ENCODE measurements around the gene LIPA. TPM values are rescaled to one million over a fixed set of nuclear protein-coding genes. Genes with fewer than 3 reads are reported as not detected.

LIPA gene
- total RNA-seq, 2 donors from 2014 or later, result 19.8 to 30.4 TPM

DNA sequence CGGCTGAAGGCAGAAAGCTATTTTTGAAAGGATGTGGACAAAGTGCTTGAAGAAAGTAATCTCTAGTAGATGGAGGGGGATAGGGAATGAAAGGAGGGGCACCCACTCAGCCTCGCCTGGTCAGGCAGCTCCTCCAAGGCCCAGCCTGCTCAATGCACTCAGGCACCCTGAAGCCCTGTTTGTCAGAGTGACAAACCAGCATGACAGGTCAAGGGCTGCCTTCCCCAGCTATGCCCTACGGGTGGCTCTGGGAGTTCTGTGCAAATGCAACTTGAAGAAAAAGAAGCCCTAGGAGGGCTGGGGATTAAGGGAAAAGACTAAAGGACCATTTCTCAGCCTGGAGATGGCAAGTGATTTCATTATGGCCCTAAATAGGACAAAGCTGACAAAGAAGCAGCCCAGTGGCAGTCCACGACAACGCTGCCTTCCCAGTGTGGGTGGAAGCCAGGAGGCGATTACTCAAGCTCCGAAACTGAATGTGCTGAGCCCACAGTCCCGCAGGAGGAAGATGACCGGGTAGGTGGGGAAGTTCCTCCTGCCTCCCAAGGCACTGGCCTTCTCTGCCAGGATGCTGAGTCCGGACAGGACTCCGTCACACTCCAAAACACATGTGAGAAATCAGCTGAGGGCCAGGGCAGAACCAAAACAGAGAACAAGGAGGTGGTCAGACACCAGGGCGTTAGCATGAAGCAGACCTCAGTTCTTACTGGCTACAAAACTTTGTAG, 16.3 kb downstream of the LIPA start:
- peaks cover 0 to 5% of the 10 kb centered on the region in 2 donors for H3K36me3 ChIP-seq (replicated peaks in 1 of 2; ENCODE audit: insufficient read depth in 1 of 2, low read depth in 2 of 2)
- no peak for TF ChIP-seq POLR2A (IDR thresholded peaks at IDR 0.05)
- TF ChIP-seq, protein P1, sequence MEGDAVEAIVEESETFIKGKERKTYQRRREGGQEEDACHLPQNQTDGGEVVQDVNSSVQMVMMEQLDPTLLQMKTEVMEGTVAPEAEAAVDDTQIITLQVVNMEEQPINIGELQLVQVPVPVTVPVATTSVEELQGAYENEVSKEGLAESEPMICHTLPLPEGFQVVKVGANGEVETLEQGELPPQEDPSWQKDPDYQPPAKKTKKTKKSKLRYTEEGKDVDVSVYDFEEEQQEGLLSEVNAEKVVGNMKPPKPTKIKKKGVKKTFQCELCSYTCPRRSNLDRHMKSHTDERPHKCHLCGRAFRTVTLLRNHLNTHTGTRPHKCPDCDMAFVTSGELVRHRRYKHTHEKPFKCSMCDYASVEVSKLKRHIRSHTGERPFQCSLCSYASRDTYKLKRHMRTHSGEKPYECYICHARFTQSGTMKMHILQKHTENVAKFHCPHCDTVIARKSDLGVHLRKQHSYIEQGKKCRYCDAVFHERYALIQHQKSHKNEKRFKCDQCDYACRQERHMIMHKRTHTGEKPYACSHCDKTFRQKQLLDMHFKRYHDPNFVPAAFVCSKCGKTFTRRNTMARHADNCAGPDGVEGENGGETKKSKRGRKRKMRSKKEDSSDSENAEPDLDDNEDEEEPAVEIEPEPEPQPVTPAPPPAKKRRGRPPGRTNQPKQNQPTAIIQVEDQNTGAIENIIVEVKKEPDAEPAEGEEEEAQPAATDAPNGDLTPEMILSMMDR (IDR thresholded peaks at IDR 0.05), result no peak
- DNase-seq, result peak in 3 of 4 donors; percentile 24 to 77 (median 28)
- WGBS, 2 donors, result 78 to 90% methylated on average over 12 of the region's 12 CpGs
- H3K4me1 ChIP-seq, result no peaks in the 10 kb centered on the region
- no peaks in the 10 kb centered on the region for H3K9me3 ChIP-seq
- no peak overlapping the region for H3K4me3 ChIP-seq
- no peak for ATAC-seq
- no peaks in the 10 kb centered on the region for H3K27me3 ChIP-seq
- no peak overlapping the region for H3K27ac ChIP-seq
- intact Hi-C loops (cut with DNase I), result no loop called here

DNA sequence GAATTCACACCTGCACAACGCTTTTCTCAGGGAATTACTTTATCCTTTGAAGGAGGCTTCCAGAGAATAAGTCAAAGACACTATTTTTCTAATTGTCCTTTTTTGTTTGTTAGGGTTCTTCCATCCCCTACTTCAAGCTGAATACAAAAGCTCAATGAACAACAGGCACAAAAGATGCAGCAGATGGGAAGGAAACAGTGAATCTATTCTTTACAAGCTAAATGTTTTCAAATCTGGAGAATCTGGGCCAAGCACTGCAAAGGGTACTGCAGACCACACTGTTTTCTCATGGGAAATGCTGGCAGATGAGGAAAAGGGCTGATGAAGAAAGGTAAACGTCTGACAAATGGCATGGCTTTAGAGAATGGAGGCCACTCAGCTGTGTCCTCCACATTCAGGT, 18.5 kb downstream of the LIPA start:
- intact Hi-C loops (cut with DNase I), result no loop called here
- no peaks in the 10 kb centered on the region for H3K9me3 ChIP-seq
- H3K27ac ChIP-seq, result no peak overlapping the region
- H3K36me3 ChIP-seq (replicated peaks in 1 of 2; ENCODE audit: insufficient read depth in 1 of 2, low read depth in 2 of 2), result peaks cover 0 to 2% of the 10 kb centered on the region in 2 donors
- H3K27me3 ChIP-seq, result no peaks in the 10 kb centered on the region
- TF ChIP-seq, protein P1 (IDR thresholded peaks at IDR 0.05), result no peak
- no peak for TF ChIP-seq POLR2A (IDR thresholded peaks at IDR 0.05)
- WGBS, 2 donors, result 64 to 75% methylated on average over 2 of the region's 2 CpGs
- ATAC-seq (no peak), DNase-seq (no peak)
- H3K4me1 ChIP-seq, result no peaks in the 10 kb centered on the region
- H3K4me3 ChIP-seq, result no peak overlapping the region

DNA sequence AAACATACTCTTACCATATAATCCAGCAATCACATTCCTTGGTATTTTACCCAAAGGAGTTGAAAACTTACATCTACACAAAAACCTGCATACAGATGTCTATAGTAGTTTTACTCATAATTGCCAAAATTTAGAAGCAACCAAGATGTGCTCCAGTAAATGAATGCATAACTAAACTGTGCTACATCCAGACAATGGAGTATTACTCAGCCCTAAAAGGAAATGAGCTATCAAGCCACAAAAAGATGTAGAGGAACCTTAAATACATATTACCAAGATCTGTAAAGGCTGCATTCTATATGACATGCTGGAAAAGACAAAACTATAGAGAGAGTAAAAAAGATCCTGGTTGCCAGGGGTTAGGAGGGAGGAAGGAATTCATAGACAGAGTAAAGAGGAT, 22.6 kb downstream of the LIPA start:
- ATAC-seq (no peak), DNase-seq (no peak)
- no peaks in the 10 kb centered on the region for H3K36me3 ChIP-seq (replicated peaks in 1 of 2; ENCODE audit: insufficient read depth in 1 of 2, low read depth in 2 of 2)
- no peak for TF ChIP-seq POLR2A (IDR thresholded peaks at IDR 0.05)
- TF ChIP-seq, protein P1 (IDR thresholded peaks at IDR 0.05), result no peak
- no peaks in the 10 kb centered on the region for H3K27me3 ChIP-seq
- no peaks in the 10 kb centered on the region for H3K4me1 ChIP-seq
- intact Hi-C loops (cut with DNase I), result no loop called here
- H3K9me3 ChIP-seq, result no peaks in the 10 kb centered on the region
- no peak overlapping the region for H3K4me3 ChIP-seq
- H3K27ac ChIP-seq, result no peak overlapping the region

DNA sequence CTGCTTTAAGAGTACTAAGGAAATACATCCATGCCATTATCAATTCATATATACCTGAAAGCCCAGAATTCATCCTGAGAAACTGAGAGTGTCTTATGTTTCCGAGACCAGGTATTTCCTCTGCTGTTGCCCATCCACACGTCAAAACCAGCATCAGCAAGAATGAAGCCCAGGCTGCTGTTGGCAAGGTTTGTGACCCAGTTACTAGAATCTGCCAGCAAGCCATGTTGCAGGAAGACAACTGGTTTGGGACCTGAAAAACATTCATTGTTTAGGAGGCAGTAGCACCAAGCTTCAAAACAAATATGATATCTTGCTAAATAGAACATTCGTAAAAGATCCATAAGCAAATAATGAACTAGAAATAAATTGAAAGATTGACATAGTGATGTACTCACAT, 23.4 kb downstream of the LIPA start:
- Histone ChIP-seq H3K9me3 (no peaks in the 10 kb centered on the region), H3K27me3 (no peaks in the 10 kb centered on the region), H3K4me1 (no peaks in the 10 kb centered on the region), H3K4me3 (no peak overlapping the region), H3K36me3 (replicated peaks in 1 of 2; ENCODE audit: insufficient read depth in 1 of 2, low read depth in 2 of 2) (no peaks in the 10 kb centered on the region), H3K27ac (no peak overlapping the region)
- intact Hi-C loops (cut with DNase I), result no loop called here
- DNase-seq (no peak), ATAC-seq (no peak)
- 93% methylated on average over 3 of the region's 3 CpGs for WGBS, 2 donors
- TF ChIP-seq POLR2A (IDR thresholded peaks at IDR 0.05), result no peak
- TF ChIP-seq, protein P1 (IDR thresholded peaks at IDR 0.05), result no peak

DNA sequence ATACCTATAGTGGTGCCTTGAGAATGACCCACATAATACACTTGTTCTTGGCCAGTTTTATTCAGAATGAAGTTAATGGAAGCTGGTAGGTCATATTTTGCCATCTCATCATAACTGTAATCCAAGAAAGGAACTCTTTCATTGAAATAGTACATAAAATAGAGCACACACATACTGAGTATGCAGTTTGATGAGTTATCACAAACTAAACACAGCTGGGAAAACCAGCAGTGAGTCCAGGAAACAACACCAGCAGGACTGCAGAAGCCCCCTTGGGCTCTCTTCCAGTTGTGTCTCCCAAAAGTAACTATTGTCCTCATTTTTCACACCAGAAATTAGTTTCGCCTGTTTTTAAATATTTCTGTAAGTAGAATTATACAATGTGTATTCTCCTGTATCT, 24.7 kb downstream of the LIPA start:
- Histone ChIP-seq H3K4me3 (no peak overlapping the region), H3K9me3 (no peaks in the 10 kb centered on the region), H3K27me3 (no peaks in the 10 kb centered on the region), H3K4me1 (no peaks in the 10 kb centered on the region), H3K27ac (no peak overlapping the region), H3K36me3 (replicated peaks in 1 of 2; ENCODE audit: insufficient read depth in 1 of 2, low read depth in 2 of 2) (no peaks in the 10 kb centered on the region)
- intact Hi-C loops (cut with DNase I), result no loop called here
- ATAC-seq, result no peak
- 96 to 100% methylated on average over 1 of the region's 1 CpG for WGBS, 2 donors
- no peak for DNase-seq
- TF ChIP-seq POLR2A (IDR thresholded peaks at IDR 0.05), result no peak
- TF ChIP-seq, protein P1 (IDR thresholded peaks at IDR 0.05), result no peak

All from body of pancreas (tissue), 4 donors.